Measurements from ENCODE around the gene SHB.

The SHB gene

GRCh38 chr9:37925786-37926736, 143.0 kb downstream of the SHB start:
- DNase-seq = peak; percentile 31

DNA sequence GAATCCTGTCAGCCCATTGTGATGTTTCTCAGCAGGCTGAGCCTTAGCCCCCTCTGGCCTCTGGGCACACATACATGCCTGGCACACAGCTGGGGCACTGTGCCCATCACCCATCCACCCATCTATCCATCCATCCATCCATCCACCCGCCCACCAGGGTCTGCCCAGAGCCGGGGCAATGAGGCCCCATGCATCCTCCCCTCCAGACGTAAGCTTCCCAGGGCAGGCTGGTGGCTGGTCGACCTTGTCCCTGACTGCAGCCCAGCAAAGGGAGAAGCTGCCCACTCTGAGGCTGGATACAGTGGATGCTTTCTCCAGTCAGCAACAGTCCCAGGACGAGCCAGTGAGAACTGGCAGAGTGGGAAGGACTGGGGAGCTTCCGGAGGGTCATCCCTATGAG, 144.0 kb downstream of the SHB start:
- DNase-seq = no peak

DNA sequence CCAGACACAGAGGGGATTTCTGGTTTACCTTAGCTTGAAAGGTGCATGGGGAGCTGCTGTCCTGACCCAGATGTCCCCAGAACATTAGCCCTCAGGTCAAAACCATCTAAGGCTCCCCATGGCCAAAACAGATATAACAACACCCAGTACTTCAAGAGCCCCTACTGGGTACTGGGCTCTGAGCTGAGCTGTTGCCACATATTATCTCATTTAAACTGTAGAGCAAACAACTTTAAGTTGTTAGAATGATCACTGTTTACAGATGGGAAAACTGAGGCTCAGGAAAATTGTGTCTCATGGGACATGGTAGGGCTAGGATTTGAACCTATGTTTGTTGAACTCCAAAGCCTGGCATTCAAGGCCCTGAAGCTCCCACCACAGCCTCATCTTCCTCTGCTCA, 144.5 kb downstream of the SHB start:
- DNase-seq = no peak

DNA sequence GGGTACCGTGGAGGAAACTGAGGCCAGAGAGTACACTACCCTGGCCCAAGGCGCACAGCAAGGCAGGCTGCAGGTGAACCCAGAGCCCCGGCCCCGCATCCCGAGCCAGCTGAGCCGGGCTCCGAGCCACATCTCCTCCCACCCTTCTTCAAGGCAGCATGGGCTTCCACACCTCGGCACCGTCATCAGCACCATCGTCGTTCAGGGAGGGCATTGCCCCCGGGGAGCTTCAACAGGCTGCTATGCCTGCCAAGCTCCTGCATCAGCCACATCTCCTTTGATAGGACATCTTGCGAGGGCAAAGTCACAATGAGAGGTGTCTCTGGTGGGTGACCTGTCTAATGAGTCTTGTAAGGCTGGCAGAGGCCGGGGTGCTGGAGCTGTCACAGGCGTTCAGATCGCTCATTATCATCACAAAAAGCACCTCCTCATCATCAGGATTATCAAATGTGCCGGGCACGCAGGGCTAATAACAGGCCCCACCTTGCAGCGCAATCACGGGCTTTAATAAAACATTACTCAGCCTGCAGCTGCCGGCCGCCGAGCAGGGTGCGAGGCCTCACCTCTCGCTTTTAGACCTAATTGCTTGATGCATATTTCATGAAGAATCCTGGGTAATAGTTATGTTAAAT, 145.1 kb downstream of the SHB start:
- DNase-seq = no peak

DNA sequence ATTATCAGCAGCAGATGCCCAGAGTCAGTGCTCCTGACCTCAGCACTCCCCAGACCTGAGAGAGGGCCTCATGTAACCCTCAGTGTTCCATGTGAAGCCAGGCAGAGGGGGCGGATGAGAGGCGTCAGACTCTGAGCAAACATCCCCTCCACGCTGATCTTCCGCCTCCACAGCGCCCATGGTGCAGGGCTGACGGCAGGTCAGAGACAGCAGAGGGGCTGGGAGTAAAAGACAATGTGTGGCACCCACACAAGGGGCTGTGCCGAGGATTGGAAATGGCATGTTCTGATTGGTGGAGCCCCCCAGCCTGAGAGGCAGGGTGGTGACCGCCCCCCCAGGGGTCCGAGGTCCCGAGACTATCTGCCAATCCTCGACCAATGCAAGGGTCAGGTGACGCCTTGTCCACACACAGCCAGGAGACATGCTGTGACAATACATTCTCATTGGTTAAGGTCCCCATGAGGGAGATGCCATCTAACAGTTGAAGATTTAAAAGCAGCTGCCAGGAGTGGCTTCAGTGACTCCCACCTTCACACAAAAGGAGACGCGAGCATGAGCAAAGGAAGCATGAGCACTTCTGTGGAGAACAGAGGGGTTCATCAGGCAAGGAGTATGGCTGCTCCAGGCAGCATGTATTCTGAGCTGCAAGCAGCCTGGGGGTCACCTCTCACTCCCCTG, 145.8 kb downstream of the SHB start:
- no peak for DNase-seq

DNA sequence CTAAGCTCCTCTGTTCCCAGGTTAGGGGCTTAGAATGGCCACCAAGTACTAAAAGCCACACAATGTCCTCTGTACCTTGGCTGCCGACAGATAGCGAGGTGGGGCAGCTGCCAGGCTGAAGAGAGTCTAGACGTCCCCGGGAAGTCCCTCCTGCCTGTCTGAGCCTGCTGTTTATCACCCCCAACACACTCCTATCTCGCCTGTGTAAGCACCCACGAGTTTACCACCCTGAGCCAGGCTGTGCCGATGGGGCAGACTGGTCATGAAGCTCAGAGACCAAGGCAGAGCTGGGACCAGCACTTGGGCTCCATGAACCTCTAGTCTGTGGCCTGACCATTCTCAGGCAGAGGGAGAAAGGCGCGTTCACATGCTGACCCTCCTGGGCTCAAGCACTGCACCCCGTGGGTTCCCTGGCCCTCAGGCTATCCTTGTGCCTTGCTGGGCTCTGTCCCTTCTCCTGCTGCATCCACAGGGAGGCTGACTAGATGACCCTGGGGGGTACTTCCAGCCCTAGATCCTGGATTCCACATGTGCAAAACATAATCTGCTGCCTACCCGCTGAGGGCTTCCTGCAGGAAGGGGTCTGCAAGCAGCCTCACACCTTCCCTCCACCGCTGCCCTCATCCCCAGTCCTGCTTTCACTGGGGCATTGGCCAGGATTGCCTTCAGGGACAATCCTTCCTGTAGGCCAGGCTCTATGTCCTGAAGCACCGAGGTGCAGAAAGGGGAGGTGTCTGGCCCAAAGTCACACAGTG, 146.5 kb downstream of the SHB start:
- no peak for DNase-seq

DNA sequence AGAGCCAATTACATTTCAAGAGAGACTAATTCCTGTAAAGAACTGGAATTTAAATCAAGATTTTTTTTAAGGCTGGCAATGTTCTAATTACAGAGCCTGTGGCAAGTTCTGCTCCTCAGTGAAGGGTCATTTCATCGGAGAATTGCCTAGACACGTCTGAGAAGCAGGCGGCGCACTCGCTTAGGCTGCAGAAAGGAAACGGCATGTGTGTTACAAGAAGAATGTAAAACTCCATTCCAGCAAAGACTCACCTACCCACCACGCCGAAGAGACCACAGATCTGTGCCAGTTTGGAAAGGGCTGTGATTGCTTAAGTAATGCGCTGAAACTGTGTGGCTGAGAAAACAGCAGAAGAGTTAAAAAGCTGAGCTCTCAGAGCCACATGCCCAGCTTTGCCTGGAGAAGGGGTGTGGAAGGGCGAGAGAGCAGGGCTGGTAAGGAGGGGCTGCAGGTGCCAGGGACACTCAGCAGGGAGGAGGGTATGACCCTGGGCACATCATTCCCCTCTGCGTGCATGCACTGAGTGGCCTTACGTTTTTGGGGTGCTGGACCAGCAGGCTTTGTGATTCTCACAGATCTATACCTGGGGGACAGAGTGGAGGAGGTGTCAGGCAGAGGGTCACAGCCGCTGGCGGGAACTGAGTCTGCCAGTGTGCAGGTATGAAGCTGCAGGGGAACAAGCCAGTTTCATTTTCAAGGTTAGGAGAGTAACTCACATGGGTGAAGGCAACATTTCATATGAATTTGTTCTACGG, 147.3 kb downstream of the SHB start:
- DNase-seq = no peak

- DNase-seq = no peak
Observed at GRCh38 chr9:37921168-37921510, 147.9 kb downstream of the SHB start.

- DNase-seq = peak; percentile 39
Observed at GRCh38 chr9:37920471-37921167, 148.4 kb downstream of the SHB start.

DNA sequence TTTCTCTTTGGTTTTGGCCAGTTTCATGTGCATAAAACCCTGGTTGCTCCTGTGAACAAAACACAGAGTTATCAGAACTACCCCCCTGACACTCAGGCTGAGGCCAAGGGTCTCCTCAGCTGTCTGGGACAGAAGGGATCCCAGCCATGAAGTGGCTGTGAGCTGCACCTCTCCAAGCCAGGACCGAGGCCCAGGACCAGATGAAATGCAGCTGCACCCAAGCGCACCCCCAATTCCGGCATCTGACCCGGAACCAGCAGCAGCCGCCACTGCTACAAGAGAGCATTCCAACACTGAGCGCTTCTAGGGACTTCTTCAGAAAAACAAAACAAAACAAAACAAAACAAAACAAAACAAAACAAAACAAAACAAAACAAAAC, 149.1 kb downstream of the SHB start:
- no peak for DNase-seq

GRCh38 chr9:37919246-37919955, 149.6 kb downstream of the SHB start:
- DNase-seq = no peak

GRCh38 chr9:37918665-37919170, 150.3 kb downstream of the SHB start:
- no peak for DNase-seq

- no peak for DNase-seq
Observed at GRCh38 chr9:37917801-37918664, 151.0 kb downstream of the SHB start.

DNA sequence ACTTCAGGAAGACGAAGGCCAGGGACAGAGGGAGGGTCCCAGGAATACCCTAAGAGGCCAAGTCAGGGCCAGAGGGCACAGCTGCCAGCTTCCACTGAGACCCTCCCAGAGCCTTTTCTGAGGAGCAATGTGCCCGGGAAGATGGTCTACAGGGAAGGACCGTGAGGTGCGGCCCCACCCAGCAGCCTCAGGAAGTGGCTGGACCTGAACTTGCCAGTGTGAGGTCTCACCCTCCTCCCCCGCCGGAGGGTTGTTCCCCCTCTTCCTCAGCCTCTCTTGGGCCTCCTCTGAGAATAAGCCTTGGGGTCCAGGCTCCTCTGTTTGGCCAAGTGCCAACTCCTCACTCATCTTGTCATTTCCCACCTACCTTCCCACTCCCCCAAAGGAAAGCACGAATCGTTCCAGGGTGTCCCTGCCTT, 151.7 kb downstream of the SHB start:
- DNase-seq = no peak

DNA sequence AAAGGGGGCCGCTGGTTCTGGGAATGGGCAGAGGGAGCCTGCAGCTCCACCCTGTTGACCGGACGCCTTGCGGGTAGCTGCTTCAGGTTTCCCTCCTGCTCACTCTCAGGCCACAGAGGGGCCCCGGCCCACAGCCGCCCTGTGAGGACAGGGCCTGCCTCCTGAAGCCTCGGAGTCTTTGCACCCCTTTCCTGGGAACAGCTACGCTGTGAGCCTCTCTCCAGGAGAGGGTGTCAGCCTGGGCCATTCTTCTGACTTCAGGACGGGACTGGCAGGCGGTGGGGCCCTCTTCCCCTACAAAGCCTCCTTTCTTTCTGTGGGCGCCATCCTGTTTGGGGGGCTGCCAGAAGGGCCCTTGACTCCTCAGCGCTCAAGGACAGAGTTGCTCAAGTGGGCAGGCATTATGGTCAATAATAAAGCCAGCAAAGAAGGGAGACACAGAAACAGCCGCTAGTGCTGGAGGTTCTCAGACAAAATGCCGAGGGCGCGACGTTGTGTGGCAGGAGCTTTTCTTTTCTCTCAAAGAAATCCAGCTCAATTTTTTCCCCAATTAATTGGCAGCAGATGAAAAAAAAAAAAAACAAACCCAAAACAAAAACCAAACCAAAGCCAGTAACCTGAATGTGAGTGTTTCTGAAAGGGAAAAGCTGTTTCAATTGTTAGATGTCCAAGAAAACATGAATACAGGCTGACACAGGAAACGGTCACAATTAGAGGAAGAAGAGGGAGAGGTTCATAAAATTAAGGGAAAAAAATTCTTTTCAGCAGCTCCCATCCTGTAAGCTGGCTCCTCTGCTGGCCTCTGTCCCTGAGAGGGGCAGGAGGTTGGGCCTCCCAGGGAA, 152.3 kb downstream of the SHB start:
- DNase-seq = no peak

DNA sequence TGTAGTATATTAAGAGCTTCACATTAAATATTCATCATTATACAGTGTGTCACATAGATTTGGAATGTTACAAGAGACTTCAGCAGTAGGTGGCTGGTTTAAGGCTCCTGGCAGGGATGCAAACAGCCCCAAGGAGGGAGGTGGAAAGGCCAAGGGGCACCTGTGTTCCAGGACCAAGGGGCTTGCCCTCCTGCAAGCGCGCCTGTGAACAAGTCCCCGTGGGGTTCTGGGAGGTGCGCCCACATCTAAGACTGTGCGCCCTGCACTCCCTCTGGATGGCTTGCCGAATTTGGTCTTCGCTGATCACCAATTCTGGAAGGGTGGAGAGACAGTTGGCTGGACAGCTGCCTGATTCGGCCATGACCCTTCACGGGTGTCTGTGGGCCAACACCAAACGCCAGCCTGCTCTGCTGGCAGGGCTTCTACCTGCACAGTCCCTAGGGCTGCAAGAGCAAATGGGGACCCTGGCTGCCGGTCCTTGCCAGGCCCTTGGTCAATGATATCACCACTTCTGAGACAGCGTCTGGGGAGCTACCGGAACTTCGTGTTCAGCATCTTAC, 153.0 kb downstream of the SHB start:
- DNase-seq = no peak

DNA sequence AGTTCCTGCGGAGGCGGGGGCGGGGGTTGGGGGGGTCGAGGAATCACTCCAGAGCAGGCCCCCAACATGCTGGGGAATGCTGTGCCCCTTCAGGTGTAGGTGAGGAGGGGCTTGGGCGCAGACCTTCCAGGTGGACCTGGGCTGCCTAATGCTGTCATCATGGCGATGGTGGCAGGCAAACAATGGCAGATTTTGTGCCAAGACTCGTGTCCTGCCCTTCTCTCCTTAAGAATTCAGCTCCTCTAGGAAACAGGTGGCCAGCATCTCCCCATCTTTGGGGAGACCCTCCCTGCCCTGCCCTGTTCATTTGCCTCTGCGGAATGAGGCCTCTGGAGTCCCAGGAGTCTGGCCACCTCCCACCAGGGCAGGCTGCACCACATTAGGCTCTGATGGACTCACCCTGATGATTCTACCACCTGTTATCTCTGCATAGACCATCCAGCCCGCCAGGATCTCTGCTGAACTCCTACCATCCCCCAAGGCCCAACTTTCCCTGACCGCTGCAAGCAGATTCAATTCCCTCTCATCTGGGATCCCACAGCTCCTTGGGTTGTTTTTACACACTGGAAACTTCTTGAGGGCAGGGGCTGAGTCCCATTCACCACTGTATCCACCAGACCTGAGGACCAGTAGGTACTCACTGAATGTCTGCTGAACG, 154.2 kb downstream of the SHB start:
- no peak for DNase-seq

DNA sequence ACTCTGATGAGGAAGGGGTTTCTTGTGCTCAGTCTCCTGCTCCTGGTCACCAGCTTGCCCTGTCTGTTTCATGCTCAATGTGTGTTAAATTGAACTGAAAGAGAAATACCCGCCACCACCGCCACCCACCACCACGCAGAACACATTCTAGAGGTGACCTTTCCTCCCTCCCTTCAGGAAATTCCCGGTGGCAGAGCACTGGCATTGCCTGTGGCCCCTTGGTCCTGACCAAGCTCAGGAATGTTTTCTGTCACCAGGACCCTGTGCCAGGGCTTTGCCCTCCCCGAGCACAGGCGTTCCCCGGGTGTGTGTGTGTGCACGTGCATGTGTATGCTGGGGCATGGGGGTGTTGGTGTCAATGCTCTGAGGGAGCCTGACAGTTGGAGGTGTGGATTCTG, 154.9 kb downstream of the SHB start:
- DNase-seq = no peak

Data from activated CD4-positive, alpha-beta T cell treated with anti-CD3 and anti-CD28 coated beads, Interleukin-10, Interleukin-2, amounts not matched to agents 100 ng/mL and 50 ng/mL, durations not matched to agents 16 hours and 8 hours (primary cell).